NCI-H2196 (cell line): Measurements from ENCODE around the gene MORC1.
"Not testable (repeated sequence)": the region's sequence is repeated elsewhere in the genome, so short reads cannot be mapped to it uniquely, and the experiment has no call there.

Source experiments
- DNase-seq: peaks from one replicate; lab custom pipeline; 2025; ENCODE audit not compliant: unreplicated experiment; lab: John Stamatoyannopoulos, UW

Gene MORC1, protein sequence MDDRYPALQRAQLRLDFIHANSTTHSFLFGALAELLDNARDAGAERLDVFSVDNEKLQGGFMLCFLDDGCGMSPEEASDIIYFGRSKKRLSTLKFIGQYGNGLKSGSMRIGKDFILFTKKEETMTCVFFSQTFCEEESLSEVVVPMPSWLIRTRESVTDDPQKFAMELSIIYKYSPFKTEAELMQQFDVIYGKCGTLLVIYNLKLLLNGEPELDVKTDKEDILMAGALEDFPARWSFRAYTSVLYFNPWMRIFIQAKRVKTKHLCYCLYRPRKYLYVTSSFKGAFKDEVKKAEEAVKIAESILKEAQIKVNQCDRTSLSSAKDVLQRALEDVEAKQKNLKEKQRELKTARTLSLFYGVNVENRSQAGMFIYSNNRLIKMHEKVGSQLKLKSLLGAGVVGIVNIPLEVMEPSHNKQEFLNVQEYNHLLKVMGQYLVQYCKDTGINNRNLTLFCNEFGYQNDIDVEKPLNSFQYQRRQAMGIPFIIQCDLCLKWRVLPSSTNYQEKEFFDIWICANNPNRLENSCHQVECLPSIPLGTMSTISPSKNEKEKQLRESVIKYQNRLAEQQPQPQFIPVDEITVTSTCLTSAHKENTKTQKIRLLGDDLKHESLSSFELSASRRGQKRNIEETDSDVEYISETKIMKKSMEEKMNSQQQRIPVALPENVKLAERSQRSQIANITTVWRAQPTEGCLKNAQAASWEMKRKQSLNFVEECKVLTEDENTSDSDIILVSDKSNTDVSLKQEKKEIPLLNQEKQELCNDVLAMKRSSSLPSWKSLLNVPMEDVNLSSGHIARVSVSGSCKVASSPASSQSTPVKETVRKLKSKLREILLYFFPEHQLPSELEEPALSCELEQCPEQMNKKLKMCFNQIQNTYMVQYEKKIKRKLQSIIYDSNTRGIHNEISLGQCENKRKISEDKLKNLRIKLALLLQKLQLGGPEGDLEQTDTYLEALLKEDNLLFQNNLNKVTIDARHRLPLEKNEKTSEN

DNA sequence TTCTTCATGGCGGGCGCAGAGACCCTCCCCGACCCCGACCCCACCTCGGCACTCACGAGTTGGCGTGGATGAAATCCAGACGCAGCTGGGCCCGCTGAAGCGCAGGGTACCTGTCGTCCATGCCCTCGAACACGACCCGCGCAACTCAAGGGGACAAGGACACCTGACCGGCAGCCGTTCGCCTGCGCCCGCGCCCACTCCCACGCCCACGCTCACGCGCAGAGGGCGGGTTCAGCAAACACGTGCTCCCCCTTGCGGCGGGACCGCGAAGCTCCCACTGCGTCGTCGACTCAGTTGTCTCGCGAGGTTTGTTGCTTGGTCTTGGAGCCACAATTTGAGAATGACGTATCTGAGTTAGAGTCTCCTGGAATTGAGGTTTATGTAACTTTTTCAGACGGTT is at the start of gene MORC1:
MORC1 (minus strand) TSS at position 196 of the 400 bp plus-strand sequence; CDS start at position 121, 75 bp downstream.
- DNase-seq: no peak

DNA sequence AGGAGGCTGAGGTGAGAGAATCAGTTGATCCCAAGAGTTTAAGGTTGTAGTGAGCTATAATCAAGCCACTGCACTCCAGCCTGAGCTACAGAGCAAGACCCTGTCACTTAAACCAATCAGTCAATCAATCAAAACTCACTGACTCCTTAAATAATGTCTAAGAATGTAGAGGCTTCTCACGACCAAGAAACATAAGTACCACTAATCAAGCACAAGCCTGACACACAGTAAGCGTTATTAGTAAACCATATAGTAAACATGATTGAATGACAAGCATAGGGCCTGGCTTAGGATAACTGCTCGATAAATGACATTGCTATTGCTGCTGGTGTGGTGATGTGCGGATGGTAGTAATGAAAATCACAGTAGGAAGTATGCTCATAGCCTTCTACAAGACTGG is 48.0 kb upstream of the MORC1 start:
- no peak for DNase-seq

DNA sequence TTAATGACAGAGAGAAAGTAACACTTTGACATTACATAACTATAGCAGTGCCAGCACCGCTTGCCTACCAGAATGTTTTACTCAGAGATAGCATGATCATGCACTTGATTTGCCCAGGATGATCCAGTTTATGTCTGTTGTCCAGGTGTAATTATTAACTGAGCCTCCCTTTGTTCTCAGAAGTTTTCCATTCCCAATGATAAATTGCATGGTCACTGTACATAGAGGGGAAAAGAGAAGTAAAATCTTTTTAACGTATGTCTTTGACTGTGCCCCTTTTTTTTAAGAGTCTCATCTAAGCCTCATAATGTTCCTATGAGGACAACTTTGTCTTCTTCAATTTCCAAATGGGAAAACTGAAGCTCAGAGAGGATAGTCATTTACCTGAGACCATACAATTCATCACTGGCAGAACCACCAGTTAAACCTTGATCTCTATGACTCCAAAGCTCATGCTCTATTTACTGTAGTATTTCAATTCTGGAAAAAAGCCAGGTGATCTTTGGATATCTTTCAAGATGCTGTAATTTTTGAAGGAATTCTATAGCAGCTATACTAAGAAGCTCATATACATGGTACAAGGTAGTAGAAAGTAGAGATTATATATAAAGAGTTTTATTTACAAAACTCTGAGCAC is 43.7 kb upstream of the MORC1 start:
- DNase-seq: no peak

DNA sequence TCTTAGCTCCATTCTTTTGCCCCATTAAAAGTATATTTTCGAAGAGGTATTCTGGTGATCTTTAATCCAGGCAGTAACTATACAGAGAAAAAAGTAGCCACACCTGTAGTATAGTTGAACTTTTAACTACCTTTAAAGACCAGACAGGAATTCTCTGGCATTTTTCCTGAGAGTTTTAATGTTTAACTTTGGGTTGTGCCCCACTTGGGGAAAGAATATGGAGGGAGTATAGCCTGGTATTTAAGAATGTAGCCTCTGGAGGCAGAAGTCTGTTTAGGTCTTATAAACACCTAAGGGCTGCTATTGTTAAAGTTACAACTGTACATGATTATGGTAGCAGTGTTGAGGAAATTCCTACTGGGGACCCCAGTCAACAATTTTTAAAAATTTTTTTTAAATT is 37.9 kb upstream of the MORC1 start:
- DNase-seq: no peak

DNA sequence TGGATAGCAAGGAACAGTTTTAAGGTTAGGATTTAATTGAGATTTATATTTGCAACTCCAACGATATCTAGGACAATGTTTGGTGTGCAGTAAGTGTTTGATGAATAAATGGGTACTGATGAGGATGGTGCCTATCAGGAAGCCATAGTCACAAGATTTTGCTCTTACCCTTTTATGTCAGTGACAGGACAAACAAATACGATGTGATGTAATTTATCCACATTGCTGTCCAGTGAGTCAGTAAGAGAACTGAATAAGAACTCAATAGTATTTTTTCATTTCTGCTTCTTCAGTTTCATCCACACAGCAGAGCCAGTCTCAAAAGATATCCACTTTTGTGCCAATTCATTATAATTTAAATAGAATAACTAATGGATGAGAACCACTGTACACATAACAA is 37.0 kb upstream of the MORC1 start:
- DNase-seq: no peak

DNA sequence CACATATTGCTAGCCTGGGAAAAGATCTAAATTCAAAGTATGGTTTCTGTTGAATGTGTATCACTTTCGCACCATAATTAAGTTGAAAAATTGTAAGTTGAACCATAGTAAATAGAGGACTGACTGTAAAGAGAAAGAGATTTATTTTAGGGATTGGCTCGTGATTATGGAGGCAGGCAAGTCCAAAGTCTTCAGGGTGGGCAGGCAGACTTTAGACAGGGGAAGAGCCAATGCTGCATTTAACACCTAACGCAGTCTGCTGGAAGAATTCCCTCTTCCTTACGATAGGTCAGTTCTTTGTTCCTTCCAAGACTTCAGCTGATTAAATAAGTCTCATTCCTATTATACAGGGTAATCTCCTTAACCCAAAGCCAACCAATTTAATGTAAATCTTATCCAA is 34.4 kb upstream of the MORC1 start:
- no peak for DNase-seq

DNA sequence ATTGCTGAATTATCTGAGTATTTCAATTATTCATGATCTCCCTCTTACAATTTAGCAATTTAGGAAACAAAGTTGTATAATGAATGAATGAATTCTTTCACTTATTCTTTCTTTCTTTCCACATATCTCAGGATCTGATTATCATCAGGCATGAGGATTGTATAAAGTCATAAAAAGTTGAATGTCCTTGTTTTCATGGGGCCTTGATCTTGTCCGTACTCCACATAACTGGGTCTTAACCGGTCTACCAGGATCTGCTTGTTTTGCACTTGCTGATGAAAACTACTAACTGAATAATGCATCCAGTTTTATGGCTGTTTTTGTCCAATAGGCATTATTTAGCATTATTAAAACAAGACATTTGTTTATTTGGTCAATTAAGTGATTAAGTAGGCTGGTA is 31.1 kb upstream of the MORC1 start:
- no peak for DNase-seq

DNA sequence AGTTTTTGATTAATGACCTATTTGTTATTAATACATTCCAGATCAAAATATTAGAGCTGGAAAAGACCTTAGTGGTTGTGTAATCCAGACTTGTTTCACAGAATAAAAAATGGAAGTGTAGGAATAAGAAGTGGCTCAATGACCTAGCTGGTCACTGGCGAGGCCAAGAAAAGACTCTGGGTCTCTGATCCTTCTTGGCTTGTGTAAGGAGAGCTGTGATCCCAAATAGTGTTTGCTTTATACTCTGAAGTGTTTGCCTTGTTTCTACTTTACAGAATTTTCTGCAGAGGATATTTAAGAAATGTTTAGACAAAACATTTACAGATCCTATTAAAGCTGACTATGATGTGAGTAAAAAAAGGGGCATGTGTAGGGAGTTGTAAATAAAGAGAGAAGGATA is 25.7 kb upstream of the MORC1 start:
- DNase-seq: no peak

DNA sequence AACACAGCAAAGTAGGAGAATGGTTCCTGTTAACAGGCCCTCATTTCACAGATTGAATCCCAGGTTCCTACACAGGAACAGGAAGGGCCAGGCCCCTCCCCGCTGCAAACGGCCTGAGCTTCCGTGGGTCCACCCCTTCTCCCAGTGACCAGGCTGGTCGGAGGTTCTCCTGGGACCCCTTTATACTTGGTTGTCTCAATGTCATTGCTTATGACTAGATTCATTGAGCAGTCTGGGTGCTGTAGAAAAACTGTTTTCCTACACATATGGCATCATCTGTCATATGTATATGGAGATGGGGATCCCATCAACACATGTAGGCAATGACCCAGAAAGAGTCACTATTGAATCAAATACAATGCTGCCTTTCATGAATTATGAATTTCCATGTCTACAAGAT is 22.4 kb upstream of the MORC1 start:
- DNase-seq: no peak

DNA sequence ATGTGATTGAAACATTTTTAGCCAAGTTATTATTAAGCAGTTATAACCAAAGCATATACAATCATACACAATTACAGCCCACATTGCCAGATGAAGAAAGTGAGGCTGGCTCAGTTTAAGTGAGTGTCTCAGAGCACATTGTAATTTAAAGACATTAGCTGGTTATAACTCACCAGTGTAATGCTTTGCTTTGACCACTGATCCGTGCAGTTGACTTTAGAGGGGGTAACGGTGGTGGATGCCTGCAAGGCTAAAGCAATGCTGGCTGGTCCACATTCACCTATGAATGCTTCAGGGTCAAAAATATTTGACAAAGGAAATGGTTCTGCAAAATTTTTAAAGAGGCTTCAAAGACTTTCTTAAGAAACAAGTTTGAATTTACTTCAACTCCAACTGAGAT is 19.8 kb upstream of the MORC1 start:
- no peak for DNase-seq

DNA sequence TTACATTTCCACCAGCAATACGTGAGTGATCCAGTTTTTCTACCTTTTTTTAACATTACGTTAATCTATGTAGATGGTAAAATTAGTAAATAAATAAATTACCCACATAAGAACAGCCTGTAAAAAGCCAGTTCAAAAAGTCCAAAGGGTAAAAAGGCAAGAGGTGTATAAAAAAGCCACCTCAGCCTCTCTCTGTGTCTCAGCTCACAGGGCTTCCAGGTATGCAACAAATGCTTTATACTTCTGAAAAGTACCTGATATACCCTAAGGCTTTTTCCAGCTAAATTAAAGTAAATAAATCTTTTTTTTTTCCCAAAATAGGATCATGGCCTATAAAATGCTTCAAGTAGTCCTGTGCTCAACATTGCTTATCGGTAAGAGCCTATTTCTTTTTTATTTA is 18.6 kb upstream of the MORC1 start, which contains the start of gene C3orf85:
C3orf85 (plus strand) TSS at position 197 of the 400 bp plus-strand sequence; CDS start at position 326, 129 bp downstream.
- DNase-seq: no peak

DNA sequence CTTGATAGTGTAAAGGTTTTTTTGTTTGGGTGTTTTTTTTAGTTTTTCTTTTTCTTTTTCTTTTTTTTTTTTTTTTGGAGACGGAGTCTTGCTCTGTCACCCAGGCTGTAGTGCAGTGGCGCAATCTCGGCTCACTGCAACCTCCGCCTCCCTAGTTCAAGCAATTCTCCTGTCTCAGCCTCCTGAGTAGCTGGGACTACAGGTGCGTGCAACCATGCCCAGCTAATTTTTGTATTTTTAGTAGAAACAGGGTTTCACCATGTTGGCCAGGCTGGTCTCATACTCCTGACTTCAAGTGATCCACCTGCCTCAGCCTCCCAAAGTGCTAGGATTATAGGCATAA is 15.5 kb upstream of the MORC1 start:
- DNase-seq: not testable (repeated sequence)

DNA sequence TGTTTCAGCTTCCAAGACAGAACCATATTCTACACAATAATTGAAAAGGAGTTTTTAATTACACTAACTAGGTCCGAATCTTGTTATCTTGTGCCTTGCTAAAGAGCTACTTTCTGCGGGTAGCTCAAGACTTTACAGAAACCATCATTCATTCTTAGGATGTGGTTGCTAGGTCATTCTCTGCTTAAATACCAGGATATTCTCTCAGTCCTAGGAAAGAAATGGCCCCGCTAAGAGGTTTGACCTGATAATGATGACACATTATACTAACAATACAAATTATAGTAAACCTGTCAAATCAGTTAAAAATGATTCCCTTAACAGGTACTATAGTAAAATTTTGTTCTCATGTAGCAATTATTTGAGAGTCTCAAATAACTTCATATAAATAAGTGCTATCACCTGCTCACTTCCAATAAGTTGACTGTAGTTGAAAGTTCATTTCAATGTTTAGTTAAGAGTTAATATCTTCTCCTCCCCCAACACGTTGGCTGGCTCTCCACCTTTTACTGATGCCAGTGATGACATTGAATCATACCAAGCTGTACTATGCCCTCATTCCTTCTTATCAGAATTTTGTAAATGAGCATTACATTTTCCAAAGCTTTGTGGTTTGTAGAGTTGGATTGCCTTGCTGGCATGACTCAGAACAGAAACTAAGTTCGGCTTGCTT is 15.0 kb upstream of the MORC1 start:
- DNase-seq: no peak

DNA sequence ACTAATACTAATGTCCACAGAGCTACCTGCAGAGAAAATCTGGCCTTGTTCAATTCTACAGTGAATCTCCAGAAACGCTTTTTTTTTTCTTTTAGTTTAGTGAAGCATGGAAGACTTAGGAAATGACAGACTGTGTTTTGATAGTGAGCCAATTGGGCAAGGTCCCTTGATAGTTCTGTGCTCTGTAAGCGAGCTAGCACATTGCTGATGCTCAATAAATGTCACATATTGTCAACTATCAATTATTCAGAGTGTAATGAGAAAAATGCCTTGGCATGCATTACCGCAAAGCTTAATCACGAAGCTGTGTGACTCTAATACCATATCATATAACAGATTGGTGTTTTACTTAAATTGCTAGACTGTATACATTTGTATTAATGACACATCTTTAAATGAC is 13.3 kb upstream of the MORC1 start:
- no peak for DNase-seq

DNA sequence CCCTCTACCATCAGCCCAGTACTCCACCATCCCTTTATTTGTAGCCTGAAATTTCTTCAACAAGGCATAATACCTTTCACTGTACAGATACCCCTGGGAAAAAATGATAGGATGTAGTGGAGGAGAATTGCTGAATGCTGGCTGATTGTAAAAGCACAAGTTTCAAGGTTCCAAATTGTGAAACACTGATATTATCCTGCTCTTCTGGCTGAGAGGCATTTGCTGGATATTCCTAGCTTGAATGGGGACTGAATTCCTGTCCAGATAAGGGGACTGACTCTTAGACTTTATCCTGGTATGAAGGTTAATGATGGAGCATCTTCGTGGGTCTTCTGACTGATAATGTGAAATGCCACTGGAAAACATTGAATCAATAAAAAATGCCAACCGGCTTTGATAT is 9.6 kb upstream of the MORC1 start:
- no peak for DNase-seq

DNA sequence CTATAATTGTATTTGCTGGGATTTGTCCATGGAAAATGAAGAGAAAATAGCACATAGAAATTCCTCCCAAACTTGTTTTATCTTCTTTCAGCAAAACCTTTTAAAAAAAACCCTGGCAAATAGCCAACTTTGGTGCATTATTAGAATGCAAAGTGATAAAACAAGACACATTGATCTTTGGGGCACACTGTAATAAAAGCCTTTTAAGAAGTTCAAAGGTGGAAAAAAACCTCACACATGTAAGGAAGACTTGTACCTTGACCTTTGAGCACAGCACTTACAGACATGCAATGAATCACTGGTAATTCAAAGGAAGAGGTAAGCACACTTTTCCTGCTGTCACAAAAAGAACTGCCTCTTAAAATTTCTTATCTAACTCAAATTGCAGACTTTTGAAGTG is 8.0 kb upstream of the MORC1 start:
- DNase-seq: no peak

DNA sequence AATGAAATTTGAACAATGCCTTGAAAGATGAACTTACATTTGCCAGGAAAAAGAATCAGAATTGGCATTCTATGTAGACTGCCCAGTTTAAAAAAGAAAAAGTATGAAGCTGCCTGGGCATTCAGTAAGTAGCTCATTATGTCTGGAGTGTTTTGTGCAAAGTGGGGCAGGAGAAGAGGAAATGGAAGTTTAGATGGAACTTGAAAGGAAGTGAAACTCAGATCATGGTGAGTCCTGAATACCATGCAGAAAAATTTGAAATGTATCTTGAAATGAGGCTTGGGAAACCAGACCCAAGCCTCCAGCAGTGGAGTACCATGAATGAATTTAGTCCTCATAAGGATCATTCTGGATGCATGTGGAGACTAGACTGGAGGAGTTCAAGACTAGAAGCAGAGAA is 4.8 kb upstream of the MORC1 start:
- no peak for DNase-seq

DNA sequence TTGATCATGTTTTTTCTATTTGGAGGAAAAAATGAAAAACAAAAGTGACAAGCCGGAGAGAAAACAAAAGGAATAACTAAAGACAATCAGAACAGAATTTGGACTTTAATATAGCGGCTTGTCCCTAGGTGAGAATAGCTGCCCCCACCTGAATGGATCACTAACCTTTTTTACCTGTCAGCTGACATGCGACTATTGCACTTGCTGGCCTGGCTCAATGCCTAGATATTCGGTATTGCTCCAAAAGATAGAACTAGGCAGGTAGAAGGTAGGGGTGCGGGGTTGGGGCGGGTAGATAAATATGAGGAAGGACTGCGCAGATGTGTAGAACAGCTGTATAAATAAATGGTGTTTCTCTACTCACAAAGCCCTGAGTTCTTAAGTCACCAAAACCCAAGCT is 650 bp upstream of the MORC1 start:
- no peak for DNase-seq

DNA sequence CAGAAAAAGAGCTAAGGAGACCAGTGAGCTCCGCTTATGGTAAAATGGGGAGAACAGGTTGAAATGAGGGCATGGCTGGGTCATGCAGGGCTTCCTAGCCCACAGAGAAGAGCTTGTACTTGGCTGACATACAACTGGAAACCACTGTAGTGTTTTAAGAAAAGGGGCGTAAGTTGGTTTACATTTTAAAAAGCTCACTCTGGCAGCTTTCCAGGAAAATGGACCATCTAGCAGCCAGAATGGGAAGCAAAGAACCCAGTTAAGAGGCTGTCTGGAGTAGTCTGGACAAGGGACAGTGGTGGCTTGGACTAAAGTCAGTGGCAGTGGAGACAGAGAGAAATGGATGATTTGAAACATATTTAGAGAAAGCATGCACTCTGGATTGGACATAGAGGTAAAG is 1.9 kb downstream of the MORC1 start:
- peak; percentile 6 for DNase-seq

DNA sequence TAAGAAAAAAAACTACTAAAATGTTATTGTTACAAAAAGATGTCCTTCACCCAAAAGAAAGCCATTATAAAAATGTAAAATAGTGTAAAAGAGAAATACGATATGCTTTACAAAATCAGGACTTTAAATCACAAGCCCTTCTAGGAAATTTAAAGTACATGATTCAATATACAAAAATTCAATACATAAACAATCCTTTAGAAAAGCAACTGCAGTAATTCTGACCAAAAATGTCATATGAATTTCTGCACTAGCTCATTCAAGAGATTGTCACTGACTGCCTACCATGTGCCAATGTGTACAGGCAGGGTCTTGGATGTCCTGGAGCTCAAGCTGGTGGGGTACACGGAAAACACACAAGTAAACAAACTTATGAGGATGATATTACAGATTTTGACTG is 2.5 kb downstream of the MORC1 start:
- no peak for DNase-seq

DNA sequence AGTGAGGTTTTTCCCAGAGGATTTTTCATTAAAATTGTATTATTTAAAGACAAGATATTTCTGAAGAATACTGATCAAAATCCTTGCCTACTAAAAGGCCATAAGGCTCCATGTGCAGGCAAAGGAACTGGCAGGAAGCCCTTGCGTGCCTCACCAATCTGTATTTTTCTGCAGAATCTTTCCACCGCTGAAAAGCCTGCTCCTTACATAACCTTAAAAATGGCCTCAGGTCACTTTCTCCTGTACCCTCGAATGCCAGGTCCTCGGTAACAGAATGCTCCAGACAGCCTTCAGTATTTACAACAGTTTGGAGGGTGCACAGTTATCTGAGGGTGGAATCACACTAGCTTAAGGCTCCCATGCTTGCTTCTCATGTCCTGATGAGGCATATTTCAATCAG is 3.2 kb downstream of the MORC1 start:
- DNase-seq: no peak
